Pulmonary artery endothelial cell (primary cell): Measurements from ENCODE around the gene MRPL11. TPM values are rescaled to one million over a fixed set of nuclear protein-coding genes. Genes with fewer than 3 reads are reported as not detected.

ENCODE experiments used
- DNase-seq: peaks from one replicate; pipeline ENCODE4 v3.0.0-alpha.2; 2011; ENCODE audit warnings: low read depth, low spot score
- total RNA-seq: library from RNA; depleted of rRNA; stranded (reverse); fragments of >200 nt; gene quantifications from 2 replicates; pipeline ENCODE4 v1.2.3, GENCODE V29; 2014

The MRPL11 gene
- total RNA-seq: 46.9 and 48.5 TPM in 2 replicates

DNA sequence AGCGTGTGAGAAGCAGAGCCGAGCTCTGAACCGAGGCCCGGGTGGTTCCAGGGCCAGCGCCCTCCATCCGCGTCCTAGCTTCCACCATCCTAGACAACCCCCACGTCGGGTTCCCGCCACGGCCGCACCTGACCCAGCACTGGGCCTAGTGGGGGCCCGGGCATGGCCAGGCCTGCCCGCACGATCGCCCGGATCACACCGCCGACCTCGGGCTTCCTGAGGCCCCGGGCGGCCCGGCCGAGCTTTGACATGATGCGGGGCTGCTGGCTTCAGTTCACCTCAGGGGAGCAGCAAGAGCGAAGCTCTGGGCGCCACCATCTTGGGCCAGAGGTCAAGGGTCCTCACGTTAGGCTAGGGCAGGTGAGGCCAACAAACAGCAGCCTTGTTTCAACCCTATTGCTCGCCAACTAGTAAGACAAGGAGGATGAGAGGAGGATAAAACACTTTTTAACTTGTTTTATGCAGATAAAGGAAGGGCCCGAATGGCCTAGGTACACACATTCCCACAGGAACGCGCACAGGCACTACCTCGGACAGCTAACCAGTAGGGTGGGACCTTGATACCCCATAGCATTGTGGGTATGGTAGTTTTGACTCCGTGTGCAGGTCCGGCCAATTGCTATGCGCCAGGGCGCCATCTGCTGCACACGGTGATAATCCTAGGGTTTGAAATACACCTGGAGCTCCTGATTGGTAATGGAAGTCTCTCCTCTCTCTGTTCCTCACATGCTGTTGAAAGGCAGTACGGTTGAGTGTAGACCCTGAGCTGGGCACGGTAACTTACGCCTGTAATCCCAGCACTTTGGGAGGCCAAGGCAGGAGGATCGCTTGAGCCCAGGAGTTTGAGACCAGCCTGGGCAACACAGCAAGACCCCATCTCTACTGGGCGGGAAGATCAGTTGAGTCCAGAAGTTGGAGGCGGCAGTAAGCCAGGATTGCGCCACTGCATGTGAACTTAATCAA, at the start of gene MRPL11:
Gene MRPL11 (minus strand): TSS at position 345 of the 963 bp plus-strand sequence. CDS start 94 bp downstream, at position 251.
- peak; percentile 77 for DNase-seq

DNA sequence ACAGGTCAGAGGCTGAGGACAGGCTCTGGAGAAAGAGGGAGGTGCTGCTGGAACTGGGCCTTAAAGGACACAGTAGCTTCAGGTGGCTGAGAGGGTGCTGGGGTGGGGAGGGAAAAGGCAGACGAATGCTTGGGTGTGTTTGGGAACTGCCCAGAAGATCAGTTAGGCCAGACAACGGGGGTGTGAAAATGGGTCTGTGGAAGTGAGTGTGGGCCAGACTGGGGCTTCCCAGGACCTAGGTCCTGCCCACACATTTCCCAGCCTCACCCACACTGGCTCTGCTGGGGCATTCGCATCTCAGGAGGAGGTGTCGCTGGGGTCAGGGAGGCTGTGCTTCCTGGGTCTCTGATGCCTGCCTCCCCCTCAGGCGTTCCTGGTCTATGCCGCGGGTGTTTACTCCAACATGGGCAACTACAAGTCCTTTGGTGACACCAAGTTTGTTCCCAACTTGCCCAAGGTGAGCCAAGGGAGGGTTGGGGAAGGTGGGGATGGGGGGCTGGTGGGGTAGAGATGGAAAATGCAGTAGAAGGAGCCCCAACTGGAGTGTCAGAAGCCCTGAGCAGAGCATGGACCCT, 46.2 kb upstream of the MRPL11 start:
- no peak for DNase-seq

DNA sequence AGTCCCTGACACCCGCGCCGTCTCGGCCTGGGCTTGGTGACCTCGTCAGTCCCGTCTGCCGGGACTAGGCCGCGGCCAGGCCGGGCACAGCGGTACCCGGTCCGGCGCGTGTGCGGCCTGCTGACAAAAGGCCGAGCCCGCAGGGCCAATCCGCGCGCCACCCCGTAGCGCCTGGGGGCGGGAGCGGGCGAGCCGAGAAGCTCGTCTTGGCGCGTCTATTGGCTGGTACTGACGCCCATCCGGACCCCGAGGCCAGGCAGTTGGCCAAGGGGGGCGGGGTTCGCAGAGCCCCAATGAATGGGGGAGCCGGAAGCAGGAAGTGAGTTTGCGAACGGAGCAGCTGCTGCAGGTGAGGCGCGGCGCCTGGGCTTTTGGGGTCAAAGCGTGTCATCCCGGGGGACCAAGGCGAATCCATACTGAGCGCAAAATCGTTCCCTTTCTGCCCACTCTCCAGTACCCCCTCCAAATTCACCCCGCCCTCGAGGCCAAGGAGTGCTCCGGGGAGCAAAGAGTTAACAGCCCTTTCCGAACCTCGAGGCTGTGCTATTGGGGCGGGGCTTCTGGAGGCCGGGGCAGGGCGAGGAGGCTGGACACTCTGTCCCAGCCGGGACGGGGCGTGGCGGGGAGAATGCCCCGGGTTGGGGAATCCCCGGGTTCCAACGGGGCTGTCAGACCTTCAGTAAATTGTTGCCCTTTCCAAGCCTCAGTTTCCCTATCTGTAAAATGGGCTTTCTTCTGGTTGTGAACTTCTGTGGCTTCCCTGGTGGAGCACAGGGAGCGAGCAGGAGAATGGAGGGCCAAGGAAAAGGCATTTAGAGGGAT, 41.7 kb upstream of the MRPL11 start, which contains the start of gene DPP3:
Gene DPP3 (plus strand): TSS at position 318 of the 822 bp plus-strand sequence. CDS start 1,767 bp downstream, outside the sequence.
- DNase-seq: peak; percentile 88

DNA sequence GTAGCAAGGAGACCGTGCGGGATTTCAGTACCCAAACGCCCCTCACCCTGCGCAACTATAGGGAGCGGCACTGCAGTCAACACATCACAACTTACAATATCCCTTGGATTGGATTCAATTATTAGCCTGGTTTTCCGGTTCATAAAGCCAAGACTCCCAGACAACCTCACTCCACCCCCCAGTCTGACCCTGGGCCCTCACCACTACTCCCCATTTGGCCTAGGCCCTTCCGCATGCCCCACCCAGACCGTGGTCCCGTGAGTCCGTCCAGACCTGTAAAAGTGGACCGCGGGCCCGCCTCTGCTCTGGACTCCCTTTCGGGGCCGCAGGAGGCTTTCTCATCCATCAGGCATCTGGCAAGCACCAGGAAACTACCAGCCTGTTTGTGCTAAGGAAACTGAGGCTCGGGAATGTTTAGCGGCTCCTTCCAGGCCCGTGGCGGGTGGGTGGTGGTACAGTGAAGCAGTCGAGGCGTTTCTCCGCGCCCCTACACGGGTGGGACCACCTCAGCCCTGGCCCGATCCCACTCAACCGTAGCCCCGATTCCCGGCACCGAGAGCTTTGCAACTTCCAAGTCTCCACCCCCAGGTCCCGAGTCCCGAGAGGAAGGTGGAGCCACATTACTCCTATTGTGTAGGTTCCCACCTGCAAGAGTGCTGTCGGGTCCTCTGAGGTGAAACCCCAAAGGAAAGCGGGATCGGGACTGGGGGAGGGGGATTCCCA, 40.9 kb upstream of the MRPL11 start:
- DNase-seq: no peak

DNA sequence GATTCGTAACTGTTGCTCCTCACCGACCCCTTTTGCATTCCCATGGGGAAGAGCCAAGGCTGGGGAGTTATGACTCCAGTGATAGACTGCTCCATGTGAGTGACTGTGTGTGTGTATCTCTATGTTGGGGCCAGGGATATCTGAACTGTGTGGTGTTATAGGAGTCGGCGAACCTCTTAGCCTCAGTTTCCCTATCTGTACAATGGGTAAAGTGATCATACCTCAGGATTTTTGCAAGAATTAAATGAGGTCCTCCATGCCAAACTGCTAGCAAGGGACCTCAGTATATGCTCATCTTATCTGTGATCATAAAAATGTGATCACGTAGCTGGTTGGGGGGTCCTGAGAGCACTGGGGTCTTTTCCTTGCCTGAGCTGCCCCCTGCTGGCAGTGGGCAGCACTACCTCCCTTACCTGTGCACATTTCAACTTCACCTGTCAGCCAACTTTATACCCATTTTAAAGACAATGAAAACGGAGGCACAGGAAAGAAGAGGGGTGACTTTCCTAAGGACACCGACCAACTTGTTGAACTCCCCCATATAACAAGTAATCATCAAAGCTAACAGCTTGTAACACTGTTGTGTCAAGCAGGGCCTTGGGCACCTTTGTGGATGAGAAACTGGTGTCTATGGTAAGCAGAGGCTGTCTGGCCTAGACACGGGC, 40.2 kb upstream of the MRPL11 start:
- DNase-seq: no peak

DNA sequence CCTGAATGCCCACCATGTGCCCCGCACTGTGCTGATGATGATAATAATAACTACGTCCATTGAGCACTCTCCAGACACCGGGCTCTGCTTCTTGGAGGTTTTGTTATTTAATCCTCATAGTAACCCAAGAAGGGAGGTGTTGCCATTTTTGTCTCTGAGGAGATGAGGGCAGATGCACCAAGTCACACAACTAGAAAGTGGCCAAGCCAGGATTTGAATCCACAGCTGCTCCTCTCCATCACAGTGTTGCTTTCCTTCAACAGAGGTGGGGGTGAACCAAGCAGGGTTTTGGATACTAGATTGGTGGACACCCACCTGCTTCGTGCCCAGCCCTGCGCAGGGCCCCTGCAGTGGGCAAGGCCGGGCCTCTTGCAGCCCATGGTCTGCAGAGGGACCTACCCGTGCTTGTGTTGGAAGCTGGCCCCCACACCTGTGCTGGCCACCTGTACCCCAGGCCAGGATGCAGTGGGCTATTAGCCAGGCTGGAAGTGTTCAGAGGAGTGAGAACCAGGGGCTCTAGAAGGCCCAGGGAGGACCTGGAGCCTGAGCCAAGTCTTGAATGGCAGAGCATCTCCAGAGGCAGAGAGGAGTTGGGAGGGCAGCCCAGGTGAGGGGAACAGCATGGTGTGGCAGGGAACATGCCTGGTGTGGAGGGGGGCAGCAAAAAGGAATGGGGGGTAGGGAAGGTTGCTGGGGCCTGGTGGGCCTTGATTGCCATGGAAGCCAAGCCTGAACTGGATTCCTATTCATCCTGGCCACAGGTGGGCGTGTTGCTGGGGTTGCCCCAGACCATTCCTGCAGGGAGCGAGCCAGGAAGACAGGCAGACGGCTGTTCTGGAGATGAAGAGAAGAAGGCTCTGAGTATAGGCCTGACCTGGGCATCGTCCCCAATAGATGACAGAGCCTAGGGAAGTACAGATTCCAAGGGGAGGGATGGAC, 38.9 kb upstream of the MRPL11 start:
- DNase-seq: no peak

DNA sequence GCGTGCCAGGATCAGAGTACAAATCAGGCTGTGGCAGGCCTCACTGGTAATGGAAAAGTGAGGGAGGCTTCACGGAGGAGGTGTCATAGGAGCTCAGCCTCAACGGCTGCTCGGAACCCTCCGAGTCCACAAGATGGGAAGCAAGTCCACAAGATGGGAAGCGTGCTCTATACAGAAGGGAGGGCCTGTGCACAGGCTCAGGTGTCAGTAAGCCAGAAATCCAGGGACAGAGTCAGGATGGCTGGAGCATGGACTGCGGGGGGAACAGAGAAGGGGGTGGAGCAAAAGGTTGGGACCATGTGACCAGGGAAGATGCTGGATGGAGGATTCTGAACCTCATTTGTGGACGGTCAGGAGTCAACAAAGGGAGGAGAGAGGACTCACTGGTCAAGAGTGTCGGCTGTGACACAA, 38.2 kb upstream of the MRPL11 start:
- DNase-seq: no peak

DNA sequence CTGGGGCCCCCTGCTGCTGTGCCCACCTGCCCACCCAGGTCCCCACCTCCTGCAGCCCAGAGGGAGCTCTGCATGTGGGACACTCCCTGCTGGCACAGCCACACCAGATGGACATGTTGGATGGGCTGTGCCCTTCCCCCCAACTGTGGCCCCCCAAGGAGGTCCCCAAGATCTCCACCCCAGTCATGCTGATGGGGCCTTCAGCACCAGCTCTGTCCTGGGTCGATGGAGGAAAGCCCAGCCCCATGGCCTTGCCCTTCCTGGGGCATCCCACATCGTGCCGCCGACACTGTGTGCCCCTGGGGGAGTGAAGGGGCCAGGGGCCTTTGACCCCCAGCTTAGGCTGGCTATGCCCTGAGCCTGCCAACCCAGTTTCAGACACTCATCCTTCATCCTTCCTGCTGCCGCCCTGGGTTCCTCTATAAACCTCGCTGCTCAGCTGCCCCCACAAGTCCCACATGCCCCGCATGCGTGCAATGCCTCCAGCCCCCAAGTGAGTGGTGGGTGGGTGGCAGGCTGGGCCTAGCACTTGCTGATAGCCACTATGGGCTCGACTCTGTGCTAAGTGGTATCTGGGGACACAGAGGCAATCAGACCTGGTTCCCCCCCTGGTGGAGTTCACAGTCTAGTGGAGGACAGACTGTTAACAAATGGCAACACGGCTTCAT, 37.7 kb upstream of the MRPL11 start:
- no peak for DNase-seq

DNA sequence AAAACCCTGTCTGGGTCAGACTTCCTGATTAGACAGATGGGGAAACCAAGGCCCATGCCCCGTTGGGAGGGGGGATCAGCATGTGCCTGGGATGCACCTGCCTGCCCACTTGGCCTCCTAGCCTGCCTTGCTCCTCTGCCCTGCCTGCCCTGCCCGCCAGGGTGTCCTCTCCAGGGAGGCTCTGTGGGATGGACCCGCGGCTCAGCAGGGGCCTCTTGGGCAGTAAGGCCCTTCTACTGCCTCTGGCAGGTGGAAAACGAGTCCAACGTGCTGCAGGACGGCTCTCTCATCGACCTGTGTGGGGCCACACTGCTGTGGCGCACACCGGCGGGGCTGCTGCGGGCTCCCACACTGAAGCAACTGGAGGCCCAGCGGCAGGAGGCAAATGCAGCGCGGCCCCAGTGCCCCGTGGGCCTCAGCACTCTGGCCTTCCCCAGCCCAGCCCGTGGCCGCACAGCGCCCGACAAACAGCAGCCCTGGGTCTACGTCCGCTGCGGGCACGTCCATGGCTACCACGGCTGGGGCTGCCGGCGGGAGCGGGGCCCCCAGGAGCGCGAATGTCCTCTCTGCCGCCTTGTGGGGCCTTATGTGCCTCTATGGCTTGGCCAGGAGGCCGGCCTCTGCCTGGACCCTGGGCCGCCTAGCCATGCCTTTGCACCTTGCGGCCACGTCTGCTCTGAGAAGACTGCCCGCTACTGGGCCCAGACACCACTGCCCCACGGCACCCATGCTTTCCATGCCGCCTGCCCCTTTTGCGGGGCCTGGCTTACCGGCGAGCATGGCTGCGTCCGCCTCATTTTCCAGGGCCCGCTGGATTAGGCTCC, 36.9 kb upstream of the MRPL11 start:
- DNase-seq: no peak

DNA sequence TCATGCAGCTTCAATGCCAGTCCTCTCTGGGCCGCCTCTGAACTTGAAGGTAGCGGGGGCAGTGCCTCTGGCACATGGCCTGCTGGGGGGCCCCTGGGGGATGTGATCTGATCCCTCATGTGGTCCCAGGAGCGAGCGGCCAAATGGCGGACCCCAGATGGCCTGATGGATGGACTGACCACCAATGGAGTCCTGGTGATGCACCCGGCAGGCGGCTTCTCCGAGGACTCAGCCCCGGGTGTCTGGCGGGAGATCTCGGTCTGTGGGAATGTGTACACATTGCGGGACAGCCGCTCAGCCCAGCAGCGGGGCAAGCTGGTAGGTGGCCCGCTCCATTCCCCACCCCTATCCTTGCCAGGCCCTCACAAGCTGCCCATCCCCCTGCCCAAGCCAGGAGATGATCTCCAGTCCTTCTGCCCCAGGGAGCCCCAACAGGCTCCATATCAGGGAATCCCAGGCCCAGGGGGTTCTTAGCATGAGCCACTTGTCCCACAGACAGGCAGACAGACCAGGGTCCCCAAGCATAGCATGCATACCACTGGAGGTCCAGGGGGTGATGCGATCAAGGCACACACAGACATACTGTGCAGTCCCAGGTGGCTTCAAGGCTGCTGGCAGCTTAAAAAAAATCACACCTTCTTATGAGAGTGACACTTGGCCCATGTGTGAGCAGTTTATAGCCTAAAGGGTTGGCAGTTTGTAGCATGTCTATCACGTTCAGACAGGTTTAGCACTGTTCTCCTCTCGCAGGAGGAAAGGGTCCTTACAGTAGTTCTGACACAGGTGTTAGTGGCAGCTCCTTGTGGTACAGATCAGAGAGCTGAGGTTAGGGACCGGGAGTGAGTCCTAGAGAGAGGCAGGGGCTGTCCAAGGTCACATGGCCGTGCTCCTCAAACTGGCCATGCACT, 35.2 kb upstream of the MRPL11 start:
- DNase-seq: no peak

DNA sequence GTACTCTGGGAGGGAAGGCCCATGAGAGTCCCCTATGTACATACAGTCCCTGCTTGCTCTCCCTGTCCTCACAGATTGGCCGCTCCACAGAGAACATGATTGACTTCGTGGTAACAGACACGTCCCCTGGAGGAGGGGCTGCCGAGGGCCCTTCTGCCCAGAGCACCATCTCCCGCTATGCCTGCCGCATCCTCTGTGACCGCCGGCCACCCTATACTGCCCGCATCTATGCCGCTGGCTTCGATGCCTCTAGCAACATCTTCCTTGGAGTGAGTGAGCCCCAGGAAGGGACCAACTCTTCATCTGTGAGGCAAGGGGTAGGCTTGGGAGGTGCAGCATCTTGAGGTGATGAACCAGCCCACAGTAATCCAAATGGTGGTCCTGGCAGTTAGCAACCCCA, 34.5 kb upstream of the MRPL11 start:
- no peak for DNase-seq

DNA sequence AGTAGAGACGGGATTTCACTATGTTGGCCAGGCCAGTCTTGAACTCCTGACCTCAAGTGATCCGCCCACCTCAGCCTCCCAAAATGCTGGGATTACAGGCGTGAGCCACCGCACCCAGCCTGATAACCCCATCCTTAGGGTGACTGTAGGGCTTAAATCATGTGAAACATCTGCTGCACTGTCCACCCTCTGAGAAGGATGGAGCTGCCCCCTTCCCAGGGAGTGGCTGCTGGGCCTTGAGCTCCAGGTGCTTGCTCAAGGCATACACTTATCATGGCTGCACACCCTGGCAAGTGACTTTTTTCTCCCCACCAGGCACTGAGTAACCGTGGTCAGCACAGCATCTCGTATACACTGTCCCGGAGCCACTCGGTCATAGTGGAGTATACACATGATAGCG, 33.4 kb upstream of the MRPL11 start:
- no peak for DNase-seq

DNA sequence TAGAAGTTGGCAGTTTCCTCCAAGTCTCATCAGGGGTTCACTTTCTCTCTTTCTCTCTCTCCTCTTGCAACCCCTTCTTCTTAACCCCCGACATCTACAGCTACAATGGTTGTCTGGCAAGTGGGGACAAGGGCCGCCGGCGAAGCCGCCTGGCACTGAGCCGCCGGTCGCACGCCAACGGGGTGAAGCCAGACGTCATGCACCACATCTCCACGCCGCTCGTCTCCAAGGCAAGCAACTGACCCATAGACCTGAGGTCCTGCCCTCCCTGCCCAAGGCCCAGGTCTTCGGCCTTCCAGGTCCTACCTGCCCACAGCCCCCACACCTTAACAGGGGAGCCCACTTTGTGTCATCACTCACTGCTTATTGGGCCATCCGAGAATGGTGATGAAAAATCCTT, 32.5 kb upstream of the MRPL11 start:
- DNase-seq: no peak

DNA sequence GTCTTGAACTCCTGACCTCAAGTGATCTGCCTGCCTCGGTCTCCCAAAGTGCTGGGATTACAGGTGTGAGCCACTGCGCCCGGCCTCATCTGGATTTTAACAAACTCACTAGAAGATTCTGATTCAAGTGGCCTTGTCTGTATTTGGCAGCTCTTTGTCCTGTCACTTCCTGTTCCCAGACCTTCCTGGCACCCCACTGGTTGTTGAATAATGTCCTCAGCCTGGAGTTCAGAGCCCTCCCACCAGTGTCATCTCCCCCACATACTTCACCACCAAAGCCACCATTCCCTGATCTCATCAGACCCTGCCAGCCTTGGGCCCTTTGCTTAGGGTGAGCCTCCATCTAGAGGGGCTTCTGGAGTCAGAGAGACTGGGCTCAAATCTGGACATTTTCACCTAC, 31.4 kb upstream of the MRPL11 start:
- no peak for DNase-seq

DNA sequence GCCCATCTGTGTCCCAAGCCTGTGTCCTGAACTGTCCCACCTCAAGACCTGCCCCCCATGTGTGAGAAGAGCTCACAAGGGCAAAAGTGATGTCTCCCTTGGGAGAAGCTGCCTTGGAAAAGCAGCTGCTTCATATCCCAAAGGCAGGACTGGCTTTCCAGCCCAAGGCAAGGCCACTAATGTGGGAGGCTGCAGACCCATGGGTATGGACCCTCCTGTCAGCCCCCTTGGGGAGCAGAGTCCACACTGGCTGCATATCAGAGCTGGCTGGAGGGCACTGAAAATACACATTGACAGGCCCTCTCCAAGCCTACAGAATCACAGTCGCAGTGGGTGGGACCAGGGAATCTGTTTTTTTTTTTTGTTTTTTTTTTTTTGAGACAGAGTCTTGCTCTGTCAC, 30.8 kb upstream of the MRPL11 start:
- no peak for DNase-seq

DNA sequence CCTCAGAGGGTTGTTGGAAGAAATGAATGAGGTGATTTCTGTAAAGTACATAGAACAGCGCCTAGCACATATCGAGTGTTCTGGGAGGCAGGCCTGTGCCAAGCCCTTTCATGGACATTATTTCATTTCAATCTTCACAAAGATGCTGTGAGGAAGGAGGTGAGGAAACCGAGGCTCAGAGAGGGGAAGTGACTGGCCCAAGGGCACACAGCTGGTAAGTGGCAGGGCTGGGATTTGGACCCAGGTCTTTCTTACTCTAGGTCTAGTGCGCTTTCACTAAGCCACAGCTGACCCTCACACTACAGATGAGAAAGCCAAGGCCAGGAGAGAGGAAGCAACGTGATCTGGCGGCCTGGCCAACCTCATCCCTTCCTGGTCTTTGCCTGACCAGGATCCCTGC, 30.0 kb upstream of the MRPL11 start:
- no peak for DNase-seq

DNA sequence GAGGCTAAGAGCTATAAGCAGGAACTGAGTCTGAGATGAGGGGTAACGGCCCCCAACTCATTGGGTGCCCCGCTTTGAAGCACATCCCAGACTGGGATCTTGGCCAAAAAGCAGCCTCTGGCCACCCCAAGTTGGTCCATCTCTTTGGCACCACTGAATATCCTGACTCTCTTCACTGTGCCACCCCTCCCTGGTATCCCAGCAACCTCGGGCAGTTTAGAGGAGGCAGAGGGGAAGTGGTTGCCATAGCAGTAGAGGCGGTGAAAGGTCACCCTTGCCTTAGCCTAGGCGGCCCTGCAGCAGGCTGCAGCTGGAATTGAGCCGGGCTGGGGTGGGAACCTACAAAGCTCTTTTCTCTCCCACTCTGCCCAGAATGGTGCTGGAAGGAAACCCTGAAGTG, 29.1 kb upstream of the MRPL11 start:
- no peak for DNase-seq
